Measurements from ENCODE around the gene GMIP.

- TF ChIP-seq RAD21 (IDR thresholded peaks at IDR 0.05; ENCODE audit: low read length) (no peak), POLR2A (IDR thresholded peaks at IDR 0.05; ENCODE audit: low read depth, low read length) (no peak), MXI1 (IDR thresholded peaks at IDR 0.05; ENCODE audit: borderline replicate concordance, low read depth, low read length) (no peak), CHD1 (IDR thresholded peaks at IDR 0.05; ENCODE audit: low read depth, low read length) (no peak), CEBPB (IDR thresholded peaks at IDR 0.05; ENCODE audit: low read depth, low read length) (no peak), MAFK (IDR thresholded peaks at IDR 0.05; ENCODE audit: low read depth, low read length) (no peak)
- TF ChIP-seq, protein P1, sequence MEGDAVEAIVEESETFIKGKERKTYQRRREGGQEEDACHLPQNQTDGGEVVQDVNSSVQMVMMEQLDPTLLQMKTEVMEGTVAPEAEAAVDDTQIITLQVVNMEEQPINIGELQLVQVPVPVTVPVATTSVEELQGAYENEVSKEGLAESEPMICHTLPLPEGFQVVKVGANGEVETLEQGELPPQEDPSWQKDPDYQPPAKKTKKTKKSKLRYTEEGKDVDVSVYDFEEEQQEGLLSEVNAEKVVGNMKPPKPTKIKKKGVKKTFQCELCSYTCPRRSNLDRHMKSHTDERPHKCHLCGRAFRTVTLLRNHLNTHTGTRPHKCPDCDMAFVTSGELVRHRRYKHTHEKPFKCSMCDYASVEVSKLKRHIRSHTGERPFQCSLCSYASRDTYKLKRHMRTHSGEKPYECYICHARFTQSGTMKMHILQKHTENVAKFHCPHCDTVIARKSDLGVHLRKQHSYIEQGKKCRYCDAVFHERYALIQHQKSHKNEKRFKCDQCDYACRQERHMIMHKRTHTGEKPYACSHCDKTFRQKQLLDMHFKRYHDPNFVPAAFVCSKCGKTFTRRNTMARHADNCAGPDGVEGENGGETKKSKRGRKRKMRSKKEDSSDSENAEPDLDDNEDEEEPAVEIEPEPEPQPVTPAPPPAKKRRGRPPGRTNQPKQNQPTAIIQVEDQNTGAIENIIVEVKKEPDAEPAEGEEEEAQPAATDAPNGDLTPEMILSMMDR (conservative IDR thresholded peaks at IDR 0.05; ENCODE audit: low read depth, low read length), result no peak
- TF ChIP-seq, protein P2, sequence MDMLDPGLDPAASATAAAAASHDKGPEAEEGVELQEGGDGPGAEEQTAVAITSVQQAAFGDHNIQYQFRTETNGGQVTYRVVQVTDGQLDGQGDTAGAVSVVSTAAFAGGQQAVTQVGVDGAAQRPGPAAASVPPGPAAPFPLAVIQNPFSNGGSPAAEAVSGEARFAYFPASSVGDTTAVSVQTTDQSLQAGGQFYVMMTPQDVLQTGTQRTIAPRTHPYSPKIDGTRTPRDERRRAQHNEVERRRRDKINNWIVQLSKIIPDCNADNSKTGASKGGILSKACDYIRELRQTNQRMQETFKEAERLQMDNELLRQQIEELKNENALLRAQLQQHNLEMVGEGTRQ (IDR thresholded peaks at IDR 0.05; ENCODE audit: low read depth, low read length), result no peak
Observed at GRCh38 chr19:19582471-19582870, 61.0 kb downstream of the GMIP start.
